NCI-H69 (cell line): Measurements from ENCODE around the gene GZMM.

Experiments
- DNase-seq: peaks from one replicate; lab custom pipeline; 2025; lab: John Stamatoyannopoulos, UW

Gene GZMM

DNA sequence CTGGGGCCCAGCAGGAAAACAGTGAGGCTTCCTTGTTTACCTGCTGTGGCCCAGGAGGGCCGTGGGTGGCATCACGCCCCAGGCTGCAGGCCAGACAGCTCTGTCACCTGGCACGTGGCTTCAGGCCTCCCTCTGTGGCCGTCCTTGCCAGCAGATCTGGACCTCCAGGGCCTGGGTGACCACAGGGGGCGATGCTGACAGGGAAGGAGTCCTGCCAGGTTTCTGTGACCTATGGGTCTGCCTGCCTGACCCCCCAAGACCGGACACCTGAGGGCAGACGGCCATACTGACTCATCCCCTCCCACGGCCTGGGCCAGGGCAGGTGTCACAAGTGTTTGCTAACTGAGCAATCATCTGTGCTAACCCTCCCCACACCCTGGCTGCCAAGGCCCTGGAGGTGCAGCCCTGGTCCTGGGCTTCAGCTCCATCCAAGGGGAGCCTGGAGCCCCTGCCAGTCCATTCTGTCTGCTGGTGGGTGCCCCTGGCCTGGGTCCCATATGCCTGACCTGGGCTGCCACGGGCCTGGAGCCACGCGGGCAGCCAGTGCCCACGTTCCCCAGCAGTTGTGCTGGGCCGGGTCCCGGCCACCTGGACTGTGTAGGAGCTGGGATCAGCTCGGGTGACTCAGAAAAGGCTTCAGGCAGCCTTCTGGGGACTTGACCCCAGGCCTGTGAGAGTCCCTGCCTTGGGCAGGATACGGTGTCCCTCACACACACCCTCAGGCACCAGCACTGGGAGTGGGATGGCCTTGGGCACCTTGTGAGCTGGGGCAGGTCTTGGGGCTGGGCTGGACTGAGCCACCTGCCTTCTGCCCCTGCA lies 8.6 kb upstream of the GZMM start:
- DNase-seq = no peak

DNA sequence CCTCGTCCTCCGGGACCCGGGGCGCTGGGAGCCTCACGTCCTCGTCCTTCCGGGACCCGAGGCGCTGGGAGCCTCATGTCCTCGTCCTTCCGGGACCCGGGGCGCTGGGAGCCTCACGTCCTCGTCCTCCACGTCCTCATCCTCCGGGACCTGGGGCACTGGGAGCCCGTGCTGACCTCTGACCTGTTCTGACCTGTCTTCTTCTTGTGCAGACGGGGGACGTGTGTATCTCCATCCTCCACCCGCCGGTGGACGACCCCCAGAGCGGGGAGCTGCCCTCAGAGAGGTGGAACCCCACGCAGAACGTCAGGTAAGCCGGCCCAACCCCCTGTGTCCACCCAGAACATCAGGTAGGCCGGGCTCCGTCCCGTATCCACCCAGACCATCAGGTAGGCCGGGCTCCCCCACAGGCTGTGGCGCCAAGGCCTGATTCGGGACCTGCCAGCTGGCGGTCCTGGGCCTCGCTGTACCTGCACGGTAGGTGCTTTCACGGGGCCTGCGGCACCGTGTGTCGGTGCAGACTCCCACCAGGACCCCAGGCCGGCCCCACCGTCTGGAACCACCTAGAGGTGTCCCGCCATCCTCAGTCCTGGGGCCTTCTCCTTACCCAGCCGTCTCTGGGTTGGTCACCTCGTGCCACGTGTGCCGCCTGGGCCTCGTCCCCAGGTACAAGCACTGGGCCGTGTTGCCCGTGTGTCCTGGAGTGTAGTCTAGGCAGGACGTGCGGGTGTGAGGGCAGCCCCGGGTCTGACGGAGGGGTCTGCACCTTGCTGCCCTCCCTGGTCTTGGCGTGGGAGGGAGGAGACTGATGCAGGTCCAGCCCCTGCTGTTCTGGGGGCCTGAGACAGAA lies 7.6 kb upstream of the GZMM start:
- DNase-seq = no peak

DNA sequence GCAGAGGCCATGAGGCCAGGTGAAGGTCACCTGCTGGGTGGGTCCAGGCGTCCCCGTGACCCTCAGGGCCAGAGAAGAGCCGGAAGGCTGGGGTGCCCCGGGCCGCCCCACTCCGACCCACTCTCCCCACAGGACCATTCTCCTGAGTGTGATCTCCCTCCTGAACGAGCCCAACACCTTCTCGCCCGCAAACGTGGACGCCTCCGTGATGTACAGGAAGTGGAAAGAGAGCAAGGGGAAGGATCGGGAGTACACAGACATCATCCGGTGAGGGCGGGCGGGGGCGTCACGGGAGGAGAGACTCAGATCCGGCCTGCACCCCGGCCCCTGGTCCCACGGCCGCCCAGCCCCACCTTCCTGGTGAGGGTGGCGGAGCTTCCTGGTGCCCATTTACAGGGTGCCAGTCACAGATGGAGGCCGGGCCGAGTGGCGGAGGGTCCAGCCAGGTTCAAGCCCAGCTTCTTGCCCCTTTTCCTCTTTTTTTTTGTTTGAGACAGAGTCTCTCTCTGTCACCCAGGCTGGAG lies 6.9 kb upstream of the GZMM start:
- DNase-seq = no peak

DNA sequence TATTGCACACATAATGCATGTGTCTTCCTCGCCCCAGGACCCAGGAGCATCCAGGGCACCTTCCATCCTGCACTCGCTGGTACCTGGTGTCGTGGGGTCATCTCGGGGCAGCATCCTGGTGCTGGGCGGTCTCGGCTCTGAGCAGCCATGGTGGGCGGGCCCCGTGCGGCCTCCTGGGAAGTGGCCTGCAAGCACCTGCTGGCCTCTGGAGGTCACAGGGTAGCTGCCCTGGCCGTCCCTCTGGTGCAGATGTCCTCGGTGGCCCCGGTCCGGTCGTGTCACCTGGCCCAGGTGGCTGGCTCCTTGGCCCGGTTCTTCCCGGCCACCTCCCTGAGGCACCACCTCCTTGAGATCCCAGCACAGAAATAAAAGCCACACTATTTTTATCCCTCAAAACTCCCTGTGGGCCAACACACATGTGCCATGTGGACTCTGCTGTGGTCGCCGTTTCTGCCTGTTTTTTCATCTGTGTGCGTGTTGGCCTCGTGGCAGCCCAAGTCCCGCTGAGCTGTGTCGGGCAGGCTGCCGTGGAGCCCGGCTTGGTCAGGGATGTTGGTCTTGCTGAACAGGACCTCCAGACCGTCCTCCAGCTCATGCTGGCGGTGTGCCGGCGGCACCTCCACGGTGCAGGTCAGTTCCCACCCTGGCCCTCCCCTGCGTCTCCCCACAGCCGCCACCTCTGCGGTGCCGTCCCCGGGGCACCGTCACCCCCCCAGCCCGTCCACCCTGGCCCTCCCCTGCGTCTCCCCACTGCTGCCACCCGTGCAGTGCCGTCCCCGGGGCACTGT lies 5.0 kb upstream of the GZMM start:
- DNase-seq = no peak

DNA sequence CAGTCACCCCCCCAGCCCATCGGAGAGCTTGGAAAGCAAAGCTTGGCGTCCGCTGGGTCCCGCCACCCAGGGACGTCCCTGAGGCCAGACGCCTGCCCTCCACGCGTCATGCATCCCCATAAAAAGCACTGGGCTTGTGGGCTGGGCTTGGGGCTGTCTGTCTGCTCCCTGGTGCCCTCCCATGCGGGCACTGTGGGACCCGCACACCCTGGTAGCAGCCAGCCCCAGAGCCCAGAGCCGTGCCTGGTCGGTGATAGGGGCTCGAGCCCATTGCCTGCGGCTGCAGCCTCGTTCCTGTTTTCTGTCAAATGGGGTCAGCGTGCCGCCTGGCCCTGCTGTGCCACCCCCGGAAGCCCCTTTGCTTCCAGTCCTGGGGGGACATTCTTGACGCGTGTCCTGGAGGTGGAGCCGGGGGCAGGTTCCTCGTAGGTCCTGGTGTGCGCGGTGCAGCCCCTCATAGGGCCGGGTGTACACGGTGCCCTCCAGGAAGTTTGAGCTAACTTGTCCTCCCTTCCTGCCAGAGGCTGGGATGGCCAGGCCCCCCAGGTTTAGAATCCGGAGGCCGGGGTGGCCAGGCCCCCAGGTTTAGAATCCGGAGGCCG lies 4.3 kb upstream of the GZMM start:
- no peak for DNase-seq

DNA sequence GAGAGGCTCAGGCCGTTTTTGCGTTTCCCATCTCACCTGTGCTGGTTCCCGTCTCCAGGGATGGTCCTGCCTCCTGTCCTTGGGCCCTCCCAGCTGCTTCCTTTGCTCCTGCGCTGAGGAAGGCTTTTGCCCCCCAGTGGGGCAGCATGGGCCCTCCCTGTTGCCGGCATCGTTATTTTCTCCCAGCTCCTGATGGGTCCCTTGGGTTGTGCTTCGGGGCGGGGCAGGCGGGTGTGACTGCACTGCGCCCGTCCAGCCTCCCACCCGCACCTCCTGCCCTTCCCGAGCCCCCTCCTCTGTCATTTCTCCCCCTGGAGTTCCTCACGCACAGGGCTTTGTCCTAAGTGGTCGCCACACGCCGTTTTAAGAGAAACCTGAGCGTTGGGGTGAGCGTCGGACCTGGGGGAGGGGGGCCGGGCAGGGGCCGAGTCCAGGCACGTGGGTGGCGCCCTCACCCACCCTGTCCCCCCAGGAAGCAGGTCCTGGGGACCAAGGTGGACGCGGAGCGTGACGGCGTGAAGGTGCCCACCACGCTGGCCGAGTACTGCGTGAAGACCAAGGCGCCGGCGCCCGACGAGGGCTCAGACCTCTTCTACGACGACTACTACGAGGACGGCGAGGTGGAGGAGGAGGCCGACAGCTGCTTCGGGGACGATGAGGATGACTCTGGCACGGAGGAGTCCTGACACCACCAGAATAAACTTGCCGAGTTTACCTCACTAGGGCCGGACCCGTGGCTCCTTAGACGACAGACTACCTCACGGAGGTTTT lies 2.8 kb upstream of the GZMM start:
- no peak for DNase-seq

DNA sequence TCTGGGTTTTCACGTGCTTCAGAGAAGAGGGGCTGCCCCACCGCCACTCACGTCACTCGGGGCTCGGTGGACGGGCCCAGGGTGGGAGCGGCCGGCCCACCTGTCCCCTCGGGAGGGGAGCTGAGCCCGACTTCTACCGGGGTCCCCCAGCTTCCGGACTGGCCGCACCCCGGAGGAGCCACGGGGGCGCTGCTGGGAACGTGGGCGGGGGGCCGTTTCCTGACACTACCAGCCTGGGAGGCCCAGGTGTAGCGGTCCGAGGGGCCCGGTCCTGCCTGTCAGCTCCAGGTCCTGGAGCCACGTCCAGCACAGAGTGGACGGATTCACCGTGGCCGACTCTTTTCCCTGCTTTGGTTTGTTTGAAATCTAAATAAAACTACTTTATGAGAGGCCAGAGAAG lies 2.2 kb upstream of the GZMM start:
- no peak for DNase-seq

DNA sequence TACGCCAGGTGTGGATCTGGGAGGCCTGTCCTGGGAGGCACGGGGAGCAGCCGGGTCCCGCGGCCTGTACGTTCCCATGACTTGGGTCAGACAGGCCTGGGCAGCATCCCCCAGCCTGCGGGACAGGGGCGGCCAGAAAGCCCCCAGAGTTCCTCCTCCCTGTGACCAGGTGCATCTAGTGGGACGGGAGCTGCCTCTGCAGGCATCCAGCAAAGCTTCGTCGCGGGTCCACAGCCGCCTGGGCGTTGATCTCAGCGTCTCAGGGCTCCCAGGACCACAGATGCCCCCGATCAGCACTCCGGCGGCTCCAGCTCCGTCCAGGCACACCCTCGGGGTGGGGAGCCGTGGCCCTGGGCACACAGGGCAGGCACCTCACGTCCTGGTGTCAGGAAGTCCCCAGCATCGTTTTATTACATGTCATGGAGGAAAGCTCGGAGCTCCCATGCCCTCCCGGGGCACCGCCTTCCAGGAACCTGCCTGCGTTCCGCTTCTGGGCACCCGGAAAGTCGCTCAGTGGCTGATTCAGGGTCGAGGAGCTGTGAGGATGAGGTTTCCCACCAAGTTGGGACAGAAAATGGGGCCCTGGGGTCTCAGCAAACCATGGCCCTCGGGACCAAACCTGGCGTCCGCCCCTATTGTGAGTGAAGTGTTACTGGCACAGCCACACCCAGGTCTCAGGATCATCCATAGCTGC lies 1.5 kb upstream of the GZMM start:
- DNase-seq = no peak

DNA sequence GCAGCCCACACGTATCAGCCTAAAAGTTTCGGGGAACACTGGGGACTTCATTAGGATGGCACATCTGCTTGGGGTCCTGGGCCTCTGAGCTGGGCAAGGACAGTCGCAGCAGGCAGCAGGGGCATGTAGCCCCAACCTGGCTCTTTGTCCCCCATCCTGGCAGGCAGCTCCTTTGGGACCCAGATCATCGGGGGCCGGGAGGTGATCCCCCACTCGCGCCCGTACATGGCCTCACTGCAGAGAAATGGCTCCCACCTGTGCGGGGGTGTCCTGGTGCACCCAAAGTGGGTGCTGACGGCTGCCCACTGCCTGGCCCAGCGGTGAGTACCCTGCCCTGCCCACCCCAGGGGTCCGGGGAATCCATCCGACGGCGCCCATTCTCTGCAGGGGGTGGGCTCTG lies 3.3 kb downstream of the GZMM start:
- DNase-seq = no peak

DNA sequence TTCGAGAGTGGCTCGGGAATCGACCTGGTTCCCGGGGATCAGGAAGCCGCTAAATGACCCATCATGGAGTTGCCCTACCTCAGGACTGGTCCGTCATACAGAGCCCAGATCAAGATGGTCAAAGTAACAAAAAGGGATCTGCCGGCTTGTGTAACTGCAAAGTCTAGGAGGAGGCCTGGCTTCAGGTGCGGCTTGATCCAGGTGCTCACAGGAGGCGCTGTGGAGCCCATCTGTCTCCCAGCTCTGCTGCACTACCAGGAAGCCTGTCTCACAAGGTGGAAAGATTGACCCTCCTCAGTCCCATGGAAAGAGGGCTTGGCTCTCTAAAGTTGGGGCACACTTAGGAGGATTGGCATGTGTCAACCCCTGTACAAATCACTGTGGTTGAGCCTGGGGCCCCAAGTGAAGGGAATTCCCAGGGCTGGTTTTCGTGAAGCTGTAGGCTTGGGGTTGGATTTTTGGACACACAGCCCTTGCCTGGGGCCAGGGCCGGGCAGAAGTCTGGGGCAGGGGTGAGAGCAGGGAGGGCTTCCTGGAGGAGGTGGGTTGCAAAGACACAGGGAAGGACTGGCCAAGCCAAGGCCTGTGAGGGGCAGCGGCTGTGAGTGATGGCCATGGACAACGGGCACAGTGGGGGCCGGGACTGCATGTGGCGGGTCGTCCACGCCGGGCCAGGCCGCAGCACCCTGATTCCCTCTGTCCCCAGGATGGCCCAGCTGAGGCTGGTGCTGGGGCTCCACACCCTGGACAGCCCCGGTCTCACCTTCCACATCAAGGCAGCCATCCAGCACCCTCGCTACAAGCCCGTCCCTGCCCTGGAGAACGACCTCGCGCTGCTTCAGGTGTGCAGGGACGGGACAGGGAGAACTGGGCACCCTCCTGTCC lies 4.2 kb downstream of the GZMM start:
- DNase-seq = no peak

DNA sequence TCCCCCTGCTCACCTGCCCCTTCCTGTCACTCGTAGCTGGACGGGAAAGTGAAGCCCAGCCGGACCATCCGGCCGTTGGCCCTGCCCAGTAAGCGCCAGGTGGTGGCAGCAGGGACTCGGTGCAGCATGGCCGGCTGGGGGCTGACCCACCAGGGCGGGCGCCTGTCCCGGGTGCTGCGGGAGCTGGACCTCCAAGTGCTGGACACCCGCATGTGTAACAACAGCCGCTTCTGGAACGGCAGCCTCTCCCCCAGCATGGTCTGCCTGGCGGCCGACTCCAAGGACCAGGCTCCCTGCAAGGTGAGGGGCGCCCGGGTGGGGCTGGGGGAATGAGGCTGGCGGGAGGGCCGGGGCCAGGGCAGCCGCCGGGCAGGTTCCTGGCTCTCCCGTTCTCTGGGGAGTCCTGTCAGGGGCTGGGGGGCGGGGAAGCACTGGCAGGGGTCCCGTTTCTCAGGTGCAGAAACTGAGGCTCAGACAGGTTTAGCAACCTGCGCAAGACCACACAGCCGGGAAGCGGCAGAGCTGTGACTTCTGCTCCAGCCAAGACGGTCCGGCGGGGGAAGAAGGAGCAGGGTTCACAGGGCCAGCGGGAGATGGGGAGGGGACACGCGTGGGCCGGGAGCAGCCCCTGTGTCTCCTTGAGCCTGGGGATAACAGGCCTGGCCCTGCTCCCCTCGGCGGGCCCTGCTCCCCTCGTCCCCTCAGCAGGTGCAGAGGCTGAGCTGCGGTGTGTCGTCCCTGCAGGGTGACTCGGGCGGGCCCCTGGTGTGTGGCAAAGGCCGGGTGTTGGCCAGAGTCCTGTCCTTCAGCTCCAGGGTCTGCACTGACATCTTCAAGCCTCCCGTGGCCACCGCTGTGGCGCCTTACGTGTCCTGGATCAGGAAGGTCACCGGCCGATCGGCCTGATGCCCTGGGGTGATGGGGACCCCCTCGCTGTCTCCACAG lies 5.3 kb downstream of the GZMM start:
- peak; percentile 31 for DNase-seq

DNA sequence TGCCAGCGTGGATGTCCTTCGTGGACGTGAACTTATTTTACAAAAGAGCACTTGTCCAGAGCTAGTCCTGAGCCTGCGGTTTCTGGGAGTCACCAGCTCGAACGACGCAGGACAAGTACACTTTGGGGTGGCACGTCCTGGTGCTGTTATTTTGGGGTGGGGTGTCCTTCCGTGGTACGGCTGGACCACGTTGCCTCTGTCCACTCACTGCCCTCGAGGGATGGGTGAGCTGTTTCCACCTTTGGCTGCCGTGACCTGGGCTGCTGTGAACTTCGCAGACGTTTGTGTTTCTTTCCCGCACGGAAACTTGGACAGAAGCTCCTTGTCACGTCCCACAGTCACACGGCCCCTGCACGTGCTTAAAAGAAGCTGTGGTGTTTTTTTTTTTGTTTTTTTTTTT lies 11.0 kb downstream of the GZMM start:
- no peak for DNase-seq

DNA sequence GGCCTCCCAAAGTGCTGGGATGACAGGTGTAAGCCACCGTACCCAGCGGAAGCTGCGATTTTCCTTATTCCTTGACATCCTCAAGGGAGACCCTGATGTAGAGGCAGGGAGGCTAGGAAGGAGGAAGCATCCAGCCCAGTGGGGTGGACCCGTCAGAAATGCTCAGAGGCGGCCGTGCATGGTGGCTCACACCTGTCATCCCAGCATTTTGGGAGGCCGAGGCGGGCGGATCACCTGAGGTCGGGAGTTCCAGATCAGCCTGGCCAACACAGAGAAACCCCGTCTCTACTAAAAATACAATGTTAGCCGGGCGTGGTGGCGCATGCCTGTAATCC lies 11.6 kb downstream of the GZMM start:
- no peak for DNase-seq

DNA sequence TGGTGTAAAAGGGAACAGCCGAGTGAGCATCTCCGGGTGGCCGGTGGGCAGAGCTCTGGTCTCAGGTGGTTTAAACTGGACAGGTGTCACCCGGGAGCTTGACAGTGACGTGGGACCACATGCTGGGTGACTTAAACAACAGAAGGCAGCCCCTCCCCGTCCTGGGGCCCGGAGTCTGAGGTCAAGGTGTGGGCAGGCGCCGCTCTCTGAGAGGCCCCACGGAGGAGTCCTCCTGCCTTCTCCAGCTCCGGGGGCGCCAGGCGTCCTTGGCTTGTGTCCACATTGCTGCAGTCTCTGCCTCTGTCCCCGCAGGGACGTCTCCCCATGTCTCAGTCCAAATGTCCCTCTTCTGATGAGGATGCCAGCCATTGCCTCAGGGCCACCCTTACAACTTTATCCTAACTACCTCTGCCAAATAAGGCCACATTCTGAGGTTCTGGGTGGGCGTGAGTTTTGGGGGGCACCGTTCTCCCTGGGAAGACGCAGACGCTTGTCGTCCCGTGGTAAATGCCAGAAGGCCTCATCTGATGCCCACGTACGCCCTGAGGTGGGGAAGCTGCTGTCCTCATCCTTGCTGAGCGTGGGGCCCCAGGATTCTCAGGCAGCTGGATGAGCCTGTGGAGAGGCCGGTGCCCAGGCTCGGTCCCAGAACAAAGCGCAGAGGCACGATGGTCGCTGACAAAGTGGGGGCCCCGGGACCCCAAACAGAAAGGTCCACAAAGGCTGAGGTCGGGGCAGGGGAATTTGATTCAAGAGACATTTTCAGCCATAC lies 12.9 kb downstream of the GZMM start:
- DNase-seq = peak; percentile 48

DNA sequence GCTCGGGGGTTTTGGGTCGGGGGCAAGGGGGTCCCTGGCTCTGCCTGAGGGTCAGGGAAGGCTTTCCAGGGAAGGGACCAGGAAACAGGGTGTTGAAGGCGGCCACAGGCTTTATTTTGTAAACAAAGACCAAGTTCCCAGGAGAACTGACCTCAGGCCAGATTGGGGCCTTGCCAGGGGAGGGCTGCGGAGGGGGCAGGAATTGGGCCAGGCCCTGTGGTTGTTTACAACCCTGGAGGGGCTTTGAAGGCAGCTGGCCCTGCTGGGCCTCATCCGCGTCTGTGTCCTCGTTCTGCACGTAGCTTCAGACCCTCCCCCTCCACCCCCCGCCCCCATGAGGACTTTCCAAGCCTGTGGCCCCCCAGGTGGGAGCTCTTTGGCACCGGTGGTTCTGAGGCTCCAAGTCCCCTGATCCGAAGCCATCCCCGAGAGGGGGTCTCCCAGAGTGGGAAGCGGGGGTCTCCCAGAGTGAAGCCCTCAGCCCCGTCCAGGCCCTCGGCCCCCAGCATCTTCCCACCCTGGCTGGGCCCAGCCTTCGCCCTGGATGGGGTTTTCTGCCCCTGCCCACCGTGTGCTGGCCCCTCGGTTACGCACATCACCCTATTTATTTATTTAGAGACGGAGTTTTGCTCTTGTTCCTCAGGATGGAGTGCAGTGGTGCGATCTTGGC lies 15.1 kb downstream of the GZMM start:
- no peak for DNase-seq

DNA sequence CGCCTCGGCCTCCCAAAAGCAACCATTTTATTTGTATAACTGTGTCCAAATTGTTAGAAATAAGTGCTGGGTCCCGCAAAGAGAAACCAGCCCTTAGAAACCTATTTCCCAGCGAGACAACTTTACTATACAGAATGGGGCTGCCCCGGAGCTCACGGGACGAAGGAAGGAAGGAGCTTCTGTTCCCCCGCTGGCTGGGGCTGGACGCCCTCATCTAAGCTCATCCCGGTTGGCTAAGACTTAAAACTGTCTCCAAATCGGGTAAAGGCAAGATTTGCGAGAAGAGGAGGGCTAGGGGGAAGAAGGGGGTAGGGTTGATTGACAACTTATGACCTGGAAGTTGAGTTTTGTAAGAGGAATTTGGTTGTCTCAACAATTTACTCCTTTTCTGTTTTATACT lies 16.3 kb downstream of the GZMM start:
- DNase-seq = no peak

DNA sequence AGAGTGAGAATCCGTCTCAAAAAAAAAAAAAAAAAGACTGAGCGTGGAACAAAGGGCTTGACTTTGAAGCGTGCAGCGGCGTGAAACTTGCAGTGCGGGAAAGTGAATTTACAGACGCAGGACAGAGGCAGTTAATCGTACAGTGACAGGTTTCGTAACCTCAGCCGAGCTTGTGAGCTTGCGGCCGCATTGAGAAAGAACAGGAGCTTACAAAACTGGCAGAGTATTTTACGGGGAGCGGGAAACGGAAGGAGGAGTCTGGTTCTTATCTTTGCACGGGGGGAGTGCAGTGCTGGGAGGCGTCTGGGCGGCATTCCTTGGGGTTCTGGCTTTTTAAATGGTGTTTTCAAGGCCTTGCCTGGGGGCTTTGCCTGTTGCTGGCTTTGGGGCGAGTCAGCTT lies 22.6 kb downstream of the GZMM start:
- DNase-seq = no peak
